ENCODE measurements around the gene MZT2A. TPM values are rescaled to one million over a fixed set of nuclear protein-coding genes. Genes with fewer than 3 reads are reported as not detected.
A peak's percentile ranks its signal among the peaks of the same experiment; 100 is the strongest.
"Not testable (repeated sequence)": the region's sequence is repeated elsewhere in the genome, so short reads cannot be mapped to it uniquely, and the experiment has no call there.

The MZT2A gene
- total and polyA plus RNA-seq, 8 donors, result 32.2 to 67.5 (median 45.1) TPM

DNA sequence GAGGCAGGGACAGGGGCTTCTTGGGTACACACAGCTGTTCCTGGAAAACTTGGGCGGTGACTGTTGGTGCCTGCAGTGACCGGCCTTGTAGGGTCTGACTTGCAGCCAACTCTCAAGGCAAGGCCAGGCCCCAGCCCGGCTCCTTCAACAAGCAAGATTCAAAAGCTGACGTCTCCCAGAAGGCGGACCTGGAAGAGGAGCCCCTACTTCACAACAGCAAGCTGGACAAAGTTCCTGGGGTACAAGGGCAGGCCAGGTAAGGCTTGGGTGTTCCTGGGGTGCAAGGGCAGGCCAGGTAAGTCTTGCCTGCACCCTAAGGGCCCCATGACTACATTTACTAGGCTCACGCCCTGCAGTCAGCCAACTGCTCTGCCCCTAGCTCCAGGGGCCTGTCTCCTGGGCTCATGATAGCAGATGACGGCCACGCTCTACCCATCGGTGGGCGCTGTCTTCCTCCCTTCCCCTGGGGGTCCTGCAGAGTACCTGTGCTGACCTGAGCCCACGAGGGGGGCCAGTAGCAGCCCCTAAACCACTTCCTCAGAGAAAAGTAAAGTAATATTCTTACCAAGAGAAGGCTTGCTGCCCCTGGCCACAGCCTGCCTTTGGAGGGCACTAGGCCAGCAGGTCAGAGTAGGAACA lies 39.5 kb upstream of the MZT2A start:
- not testable (repeated sequence) for ATAC-seq

GRCh38 chr2:131530626-131531344 lies 38.6 kb upstream of the MZT2A start:
- intact Hi-C loops (cut with DNase I); H3K36me3 ChIP-seq; ATAC-seq; H3K4me1 ChIP-seq; H3K4me3 ChIP-seq; H3K27ac ChIP-seq; H3K9me3 ChIP-seq: not testable (repeated sequence)
- DNase-seq, result peak in 1 of 4 donors; percentile 60
- peaks cover 0 to 39% of the 10 kb centered on the region in 2 donors for H3K27me3 ChIP-seq

More for the DNA sequence above, 39.5 kb upstream of the MZT2A start:
- H3K27ac ChIP-seq; H3K4me3 ChIP-seq; H3K4me1 ChIP-seq; H3K9me3 ChIP-seq; intact Hi-C loops (cut with DNase I); H3K36me3 ChIP-seq: not testable (repeated sequence)
- H3K27me3 ChIP-seq, result peaks cover 0 to 35% of the 10 kb centered on the region in 2 donors
- DNase-seq, result peak in 1 of 4 donors; percentile 38

GRCh38 chr2:131529864-131530445 lies 37.8 kb upstream of the MZT2A start:
- peak in 1 of 4 donors; percentile 50 for DNase-seq

DNA sequence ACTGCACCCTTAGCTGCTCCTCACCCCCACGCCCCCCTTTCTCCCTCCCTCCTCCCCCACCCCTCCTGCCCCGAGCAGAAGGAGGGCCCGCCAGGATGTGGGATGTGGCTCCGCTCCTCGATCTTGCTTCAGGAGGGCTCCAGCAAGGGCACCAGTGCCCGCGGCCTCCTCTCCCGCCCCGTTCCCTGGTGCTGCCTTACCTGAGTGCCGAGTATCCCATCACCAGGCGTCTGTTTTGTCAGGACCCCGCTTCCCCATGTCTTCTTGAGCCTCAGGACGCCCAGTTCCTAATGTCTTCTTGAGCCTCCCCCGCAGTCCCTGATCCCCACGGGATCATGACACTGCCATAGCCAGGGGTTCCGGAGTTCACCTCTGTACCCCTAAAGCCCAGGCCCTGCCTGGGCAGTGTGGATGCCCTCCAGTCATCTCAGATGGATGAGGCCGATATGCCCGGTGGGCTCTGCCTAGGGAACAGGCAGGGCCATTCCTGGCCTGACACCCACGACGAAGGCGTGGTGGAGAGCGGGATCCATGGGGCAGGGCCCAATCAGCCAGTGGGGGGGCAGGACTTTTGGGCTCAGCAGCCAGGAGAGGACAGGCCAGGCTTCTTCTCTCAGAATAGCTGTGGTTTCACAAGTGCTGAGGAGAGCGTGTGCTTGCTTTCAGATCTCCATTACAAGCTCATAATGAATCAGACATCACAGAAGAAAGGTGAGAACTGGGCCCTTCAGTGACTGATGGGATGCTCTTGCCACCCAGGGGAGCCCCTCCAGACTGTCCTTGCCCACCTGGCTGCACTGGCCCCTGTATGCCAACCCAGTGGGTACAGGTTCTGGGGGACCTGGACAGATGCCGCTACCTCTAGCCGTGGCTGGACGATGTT lies 37.0 kb upstream of the MZT2A start:
- intact Hi-C loops (cut with DNase I); H3K27ac ChIP-seq; H3K36me3 ChIP-seq; H3K9me3 ChIP-seq; H3K4me1 ChIP-seq: not testable (repeated sequence)
- DNase-seq (peak in 2 of 4 donors; percentile 13 to 75), ATAC-seq (peak; percentile 2)
- Histone ChIP-seq H3K27me3 (peaks cover 0 to 39% of the 10 kb centered on the region in 2 donors), H3K4me3 (peak overlapping the region in 1 of 2 donors; percentile 31)

More at GRCh38 chr2:131529864-131530445, 37.8 kb upstream of the MZT2A start:
- ATAC-seq; H3K36me3 ChIP-seq; intact Hi-C loops (cut with DNase I); H3K27ac ChIP-seq; H3K4me1 ChIP-seq; H3K4me3 ChIP-seq; H3K9me3 ChIP-seq: not testable (repeated sequence)
- peaks cover 0 to 39% of the 10 kb centered on the region in 2 donors for H3K27me3 ChIP-seq

GRCh38 chr2:131527131-131528001 lies 35.2 kb upstream of the MZT2A start, which contains the start of gene CCDC74A:
TSS of gene CCDC74A (plus strand) at chr2:131527888. CDS start at chr2:131527971, 83 bp downstream.
- H3K9me3 ChIP-seq; intact Hi-C loops (cut with DNase I); H3K4me1 ChIP-seq; H3K36me3 ChIP-seq; H3K27ac ChIP-seq: not testable (repeated sequence)
- DNase-seq, result peak; percentile 14 to 92 (median 64)
- ATAC-seq, result peak; percentile 95
- Histone ChIP-seq H3K4me3 (peak within 1 kb of the TSS; percentile 25 to 31), H3K27me3 (peaks cover 0 to 39% of the 10 kb centered on the region in 2 donors)

GRCh38 chr2:131525256-131525655 lies 33.1 kb upstream of the MZT2A start:
- intact Hi-C loops (cut with DNase I); ATAC-seq; H3K9me3 ChIP-seq; DNase-seq; H3K27ac ChIP-seq; H3K36me3 ChIP-seq; H3K4me3 ChIP-seq; H3K4me1 ChIP-seq: not testable (repeated sequence)
- H3K27me3 ChIP-seq, result peaks cover 0 to 39% of the 10 kb centered on the region in 2 donors

- Histone ChIP-seq H3K36me3 (peaks cover 0 to 37% of the 10 kb centered on the region in 2 donors), H3K27ac (no peak overlapping the region), H3K9me3 (no peaks in the 10 kb centered on the region), H3K27me3 (peaks cover 0 to 9% of the 10 kb centered on the region in 2 donors), H3K4me3 (no peak overlapping the region), H3K4me1 (no peaks in the 10 kb centered on the region)
- ATAC-seq (no peak), DNase-seq (peak in 1 of 4 donors; percentile 60)
- TF ChIP-seq CTCF (IDR thresholded peaks at IDR 0.05), result no peak
- intact Hi-C loops (cut with DNase I), result no loop called here
Measured at GRCh38 chr2:131521961-131522781, 30.0 kb upstream of the MZT2A start.

DNA sequence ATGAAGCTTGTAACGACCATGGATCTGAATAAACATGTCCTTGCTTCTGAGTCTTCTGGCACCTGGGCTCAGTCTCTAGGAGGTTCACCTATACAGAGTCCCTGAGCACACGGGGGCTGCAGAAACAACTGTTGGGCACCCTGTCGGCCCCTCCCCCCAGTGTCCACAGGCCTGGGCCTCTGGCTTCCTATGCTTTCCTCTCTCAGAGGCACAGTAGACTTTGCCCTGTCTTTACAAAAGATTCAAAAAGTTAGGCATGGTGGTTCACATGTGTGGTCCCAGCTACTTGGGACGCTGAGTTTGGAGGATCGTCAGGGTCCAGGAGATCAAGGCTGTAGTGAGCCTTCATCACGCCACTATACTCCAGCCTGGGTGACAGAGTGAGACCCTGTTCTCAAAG lies 29.3 kb upstream of the MZT2A start:
- ATAC-seq; H3K4me3 ChIP-seq; H3K4me1 ChIP-seq; DNase-seq; H3K27me3 ChIP-seq; intact Hi-C loops (cut with DNase I); H3K27ac ChIP-seq; H3K9me3 ChIP-seq: not testable (repeated sequence)
- peaks cover 0 to 44% of the 10 kb centered on the region in 2 donors for H3K36me3 ChIP-seq

Measured in left lung (tissue), 10 donors.